HG02840 (cell line): ENCODE data around the gene SHKBP1.

ENCODE experiments used
- ATAC-seq: cut with Tn5 transposase; IDR thresholded peaks from one replicate; pipeline ENCODE4 v1.9.1; 2021; ENCODE audit warnings: mild to moderate bottlenecking, moderate library complexity, moderate number of reproducible peaks; ENCODE audit not compliant: unreplicated experiment, low FRiP score

Gene SHKBP1

DNA sequence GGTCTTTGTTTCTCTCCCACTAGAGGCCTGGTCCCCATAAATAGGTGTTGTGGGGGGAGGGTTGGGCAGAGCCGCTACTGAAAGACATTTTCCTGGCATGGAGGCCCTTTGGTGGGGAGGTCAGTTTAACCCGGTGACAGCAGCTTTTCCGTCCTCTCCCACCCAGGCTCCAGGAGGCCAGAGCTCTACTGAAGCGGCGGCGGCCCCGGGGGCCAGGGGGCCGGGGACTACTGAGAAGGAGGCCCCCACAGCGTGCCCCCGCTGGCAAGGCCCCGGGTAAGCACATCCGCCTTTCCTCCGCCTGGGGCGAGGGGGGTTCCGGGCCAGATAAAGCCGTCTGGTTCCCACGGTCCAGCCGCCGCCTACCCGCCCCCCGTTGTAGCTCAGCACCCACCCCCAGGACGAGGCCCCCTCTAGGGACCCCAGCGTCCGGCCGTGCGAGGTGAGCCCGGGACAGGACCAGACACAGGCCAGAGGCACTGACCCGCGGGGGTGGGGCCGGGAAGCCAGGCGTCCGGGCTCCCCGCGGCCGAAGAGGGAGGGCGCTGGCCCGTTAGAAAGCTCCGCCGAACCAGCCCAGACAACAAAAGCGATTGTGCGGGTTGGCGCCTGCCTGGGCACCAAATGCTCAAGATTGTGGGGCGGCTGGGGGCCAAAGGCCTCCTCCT lies 23.4 kb downstream of the SHKBP1 start:
- ATAC-seq = no peak

DNA sequence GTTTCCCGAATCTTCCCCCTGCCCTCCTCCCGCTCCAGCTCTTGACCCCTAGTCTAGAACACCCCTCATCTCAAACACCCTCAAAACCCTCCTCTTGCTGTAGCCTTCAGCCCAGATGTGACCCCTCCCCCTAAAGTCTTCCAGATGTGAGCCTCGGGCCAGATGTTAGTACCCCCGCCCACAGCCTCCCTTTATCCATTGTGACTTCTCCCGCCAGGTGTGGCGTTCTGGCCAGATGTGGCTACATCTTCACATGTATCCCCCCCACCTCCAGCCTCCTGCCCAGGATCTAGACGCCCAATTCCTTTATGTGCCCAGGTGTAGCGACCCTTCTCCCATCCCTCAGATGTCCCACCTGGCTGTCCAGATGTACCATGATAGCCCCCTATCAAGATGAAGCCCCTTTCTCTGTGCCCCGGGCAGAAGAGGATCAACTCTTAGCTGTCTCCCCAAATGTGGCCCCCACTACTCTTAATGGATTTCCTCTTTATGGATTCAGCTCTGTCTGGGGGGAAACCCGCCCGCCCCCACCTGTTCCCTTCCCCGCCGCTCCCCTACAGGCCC lies 24.0 kb downstream of the SHKBP1 start:
- no peak for ATAC-seq

DNA sequence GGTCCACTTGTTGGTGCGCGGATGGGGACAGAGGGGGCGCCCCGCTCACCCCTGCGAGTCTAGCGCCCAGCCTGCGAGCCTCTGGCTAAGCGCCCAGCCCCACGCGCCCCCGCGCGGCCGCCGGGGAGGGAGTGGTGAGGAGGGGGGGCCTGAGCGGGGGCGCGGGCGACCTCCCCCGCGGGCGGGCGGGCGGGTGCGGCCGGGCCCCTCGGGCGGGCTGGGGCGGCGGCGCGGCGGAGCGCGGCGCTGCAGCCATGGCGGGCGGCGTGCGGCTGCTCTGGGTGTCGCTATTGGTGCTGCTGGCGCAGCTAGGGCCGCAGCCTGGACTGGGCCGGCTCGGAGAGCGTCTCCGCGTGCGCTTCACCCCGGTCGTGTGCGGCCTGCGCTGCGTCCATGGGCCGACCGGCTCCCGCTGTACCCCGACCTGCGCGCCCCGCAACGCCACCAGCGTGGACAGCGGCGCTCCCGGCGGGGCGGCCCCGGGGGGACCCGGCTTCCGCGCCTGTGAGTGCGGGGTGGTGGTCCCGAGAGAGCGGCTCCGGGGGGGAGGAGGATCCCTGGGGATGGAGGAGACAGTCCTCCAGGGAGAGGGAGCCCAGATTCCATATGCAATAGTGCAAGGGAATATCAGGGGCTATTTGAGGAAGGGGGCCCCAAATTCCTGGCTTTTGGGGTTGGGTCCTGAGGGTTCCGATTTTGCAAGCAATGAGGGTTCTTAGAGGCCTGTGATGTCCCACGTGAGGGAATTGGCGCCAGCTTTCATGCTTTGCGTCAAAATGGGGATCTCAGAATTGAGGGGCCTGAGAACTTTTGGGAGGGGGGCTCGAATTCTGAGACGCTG lies 24.7 kb downstream of the SHKBP1 start, which contains the start of gene LTBP4:
Gene LTBP4 (plus strand): TSS at position 236 of the 841 bp plus-strand sequence. CDS start 19 bp downstream, at position 255.
- no peak for ATAC-seq

DNA sequence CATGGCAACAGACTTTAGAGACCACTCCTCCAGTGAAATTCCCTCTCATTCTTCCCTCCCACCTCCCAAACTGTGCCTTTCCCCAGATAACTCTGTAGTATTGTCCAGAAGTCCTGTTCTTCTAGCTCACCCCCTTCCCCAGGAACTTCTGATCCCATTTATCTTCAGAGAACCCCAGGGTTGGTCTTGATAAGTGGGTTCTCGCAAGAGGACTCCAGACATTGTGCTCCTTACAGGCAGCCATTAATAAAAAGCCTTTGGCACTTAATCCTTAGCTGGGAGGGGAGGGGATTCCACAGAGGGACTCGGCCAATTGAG lies 26.4 kb downstream of the SHKBP1 start:
- no peak for ATAC-seq

DNA sequence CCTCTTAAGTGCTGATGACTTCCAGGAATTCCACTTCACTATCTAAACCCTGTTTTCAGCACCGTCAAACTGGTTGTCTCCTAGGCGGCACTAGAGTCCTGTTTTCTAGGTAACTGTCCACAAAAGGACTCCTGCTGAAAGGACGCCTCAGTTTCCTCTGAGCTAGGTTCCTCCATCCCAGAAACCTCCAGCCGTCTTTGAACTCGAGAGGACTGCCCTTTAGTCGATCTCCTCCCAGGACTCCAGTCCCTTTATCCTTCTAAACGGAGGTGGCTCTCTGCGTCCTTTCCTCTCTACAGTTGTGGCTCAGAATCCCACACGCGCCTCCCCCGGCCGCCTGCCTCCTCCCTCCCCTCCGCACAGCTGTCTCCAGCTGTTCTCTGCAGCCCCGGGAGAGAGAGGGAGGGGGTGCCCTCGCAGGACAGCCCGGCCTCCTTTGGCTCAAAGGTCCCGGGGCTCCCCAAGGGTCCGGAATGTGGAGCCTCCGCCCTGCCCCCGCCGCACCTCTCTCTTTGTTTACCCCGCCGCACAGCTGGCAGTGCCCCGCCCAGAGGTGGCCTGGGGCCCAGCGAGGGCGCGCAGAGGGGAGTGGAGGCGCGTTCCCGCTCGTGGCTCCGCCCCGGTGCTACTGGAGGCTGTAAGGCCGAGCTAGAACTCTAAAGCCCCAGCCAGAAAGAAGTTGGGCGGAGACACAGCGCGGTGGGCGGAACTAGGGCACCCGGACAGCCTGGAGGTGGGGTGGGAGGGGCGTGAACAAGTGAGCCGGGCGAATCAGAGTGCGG lies 26.9 kb downstream of the SHKBP1 start:
- peak; percentile 74 for ATAC-seq

DNA sequence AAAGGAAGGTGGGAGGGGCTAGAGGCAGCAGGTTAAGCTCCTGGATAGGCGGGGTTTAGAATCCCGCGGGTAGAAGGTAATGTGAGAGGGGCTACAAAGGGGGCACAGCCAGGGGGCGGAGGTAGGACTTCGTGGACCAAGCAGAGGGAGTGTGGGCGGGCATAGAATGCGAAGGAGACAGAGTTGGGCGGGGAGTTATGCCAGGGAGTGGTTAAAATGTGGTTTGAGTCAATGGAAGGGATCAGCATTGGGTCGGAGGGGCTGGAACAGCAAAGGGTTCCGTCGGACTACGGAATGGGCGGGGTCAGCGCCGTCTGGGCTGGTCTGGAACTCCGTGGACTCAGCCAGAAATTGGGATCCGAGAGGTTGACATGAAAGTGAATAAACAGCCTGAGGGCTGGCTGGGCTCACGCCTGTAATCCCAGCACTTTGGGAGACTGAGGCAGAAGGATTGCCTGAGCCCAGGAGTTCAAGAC lies 27.5 kb downstream of the SHKBP1 start:
- ATAC-seq = no peak

DNA sequence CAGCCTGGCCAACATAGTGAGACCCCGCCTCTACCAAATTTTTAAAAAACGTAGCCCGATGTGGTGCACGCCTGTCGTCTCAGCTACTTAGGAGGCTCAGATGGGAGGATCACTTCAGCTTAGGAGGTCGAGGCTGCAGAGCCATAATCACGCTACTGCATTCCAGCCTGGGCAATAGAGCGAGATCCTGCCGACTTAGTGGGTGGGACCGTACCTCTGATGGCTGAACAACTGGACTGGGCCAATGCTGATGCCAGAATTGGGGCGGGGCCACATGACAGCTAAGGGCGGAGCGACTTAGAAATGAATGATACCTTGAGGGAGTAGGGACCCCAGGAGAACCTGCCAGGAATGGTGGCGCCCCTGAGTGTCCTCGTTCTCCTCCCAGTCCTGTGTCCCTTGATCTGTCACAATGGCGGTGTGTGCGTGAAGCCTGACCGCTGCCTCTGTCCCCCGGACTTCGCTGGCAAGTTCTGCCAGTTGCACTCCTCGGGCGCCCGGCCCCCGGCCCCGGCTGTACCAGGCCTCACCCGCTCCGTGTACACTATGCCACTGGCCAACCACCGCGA lies 28.1 kb downstream of the SHKBP1 start:
- no peak for ATAC-seq

DNA sequence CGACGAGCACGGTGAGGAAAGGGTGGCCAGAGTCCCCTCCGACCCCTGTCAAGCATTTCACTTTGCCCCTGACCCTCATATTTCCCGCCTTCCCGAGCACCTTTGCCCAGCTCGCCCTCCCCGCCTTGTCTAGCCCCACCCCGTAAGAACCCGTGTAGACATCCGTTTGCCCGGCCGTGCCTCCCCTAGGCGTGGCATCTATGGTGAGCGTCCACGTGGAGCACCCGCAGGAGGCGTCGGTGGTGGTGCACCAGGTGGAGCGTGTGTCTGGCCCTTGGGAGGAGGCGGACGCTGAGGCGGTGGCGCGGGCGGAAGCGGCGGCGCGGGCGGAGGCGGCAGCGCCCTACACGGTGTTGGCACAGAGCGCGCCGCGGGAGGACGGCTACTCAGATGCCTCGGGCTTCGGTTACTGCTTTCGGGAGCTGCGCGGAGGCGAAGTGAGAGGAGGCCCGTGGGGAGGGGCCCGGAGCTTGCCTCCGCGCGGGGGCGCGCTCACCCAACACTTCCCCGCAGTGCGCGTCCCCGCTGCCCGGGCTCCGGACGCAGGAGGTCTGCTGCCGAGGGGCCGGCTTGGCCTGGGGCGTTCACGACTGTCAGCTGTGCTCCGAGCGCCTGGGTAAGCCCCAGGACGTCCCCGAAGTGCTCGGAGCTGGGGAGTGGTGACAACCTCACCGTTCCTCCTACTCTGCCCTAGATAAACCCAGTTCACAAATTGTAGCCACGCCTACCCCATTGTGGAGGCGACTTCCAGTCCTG lies 28.7 kb downstream of the SHKBP1 start:
- ATAC-seq = no peak

DNA sequence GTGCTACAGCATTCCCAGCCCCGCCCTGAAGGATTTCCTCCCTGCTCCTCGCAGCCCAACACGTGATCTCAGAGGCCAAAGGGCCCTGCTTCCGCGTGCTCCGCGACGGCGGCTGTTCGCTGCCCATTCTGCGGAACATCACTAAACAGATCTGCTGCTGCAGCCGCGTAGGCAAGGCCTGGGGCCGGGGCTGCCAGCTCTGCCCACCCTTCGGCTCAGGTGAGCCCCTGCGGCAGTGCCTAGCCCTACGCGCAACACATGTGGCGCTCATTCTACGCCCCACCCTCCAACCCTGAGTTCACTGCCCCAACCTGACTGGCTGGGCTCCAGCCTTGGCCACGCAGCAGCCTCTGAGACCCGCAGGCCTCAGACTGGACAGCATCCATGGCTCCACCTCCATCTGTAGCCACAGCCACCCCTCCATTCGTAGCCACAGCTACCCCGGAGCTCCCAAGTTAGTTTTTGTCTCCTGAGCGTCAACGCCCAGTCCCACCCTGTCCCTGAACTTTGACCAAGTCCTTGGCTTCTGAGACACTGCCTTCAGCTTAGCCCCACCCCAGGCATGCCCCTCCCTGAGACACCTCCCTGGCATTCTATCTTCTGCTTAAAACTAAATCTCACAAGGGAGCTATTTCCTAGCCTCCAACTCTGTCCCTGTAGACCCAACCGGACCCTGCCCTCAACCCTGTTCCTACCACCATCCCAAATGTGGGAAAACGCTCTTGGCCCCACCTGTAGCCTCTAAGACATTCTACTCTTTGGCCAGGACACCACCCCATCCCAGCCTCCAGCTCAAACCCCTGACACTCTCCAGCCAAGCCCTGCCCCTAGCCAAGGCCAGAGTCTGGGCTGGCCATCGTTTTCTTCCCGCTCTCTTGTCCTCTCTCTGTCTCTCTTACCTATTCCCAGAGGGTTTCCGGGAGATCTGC lies 30.9 kb downstream of the SHKBP1 start:
- no peak for ATAC-seq

DNA sequence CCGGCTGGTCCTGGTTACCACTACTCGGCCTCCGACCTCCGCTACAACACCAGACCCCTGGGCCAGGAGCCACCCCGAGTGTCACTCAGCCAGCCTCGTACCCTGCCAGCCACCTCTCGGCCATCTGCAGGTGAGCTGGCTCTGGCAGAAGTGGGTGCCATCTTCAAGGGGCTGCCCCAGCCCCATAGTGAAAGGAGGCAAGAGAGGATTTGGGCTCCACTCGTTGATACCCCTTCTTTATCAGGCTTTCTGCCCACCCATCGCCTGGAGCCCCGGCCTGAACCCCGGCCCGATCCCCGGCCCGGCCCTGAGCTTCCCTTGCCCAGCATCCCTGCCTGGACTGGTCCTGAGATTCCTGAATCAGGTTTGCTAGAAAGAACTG lies 31.6 kb downstream of the SHKBP1 start:
- no peak for ATAC-seq

DNA sequence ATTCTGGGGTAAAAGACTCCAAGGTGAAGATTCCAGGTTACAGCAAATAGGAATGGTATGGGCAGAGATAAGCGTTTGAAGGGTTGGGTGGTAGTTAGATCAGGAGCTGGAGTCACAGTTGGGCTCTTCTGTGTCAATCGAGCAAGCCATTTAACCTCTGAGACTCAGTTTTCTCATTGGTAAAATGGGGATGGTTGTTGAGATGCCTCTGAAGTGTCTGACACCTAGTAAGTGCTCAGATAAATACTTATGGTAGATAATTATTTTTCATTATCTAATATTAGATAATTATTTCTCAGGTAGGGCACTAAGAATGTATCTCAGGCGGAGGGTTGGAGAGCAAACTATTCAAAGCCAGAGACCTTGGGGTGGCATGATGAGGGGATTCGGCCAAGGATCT lies 32.3 kb downstream of the SHKBP1 start:
- ATAC-seq = no peak

DNA sequence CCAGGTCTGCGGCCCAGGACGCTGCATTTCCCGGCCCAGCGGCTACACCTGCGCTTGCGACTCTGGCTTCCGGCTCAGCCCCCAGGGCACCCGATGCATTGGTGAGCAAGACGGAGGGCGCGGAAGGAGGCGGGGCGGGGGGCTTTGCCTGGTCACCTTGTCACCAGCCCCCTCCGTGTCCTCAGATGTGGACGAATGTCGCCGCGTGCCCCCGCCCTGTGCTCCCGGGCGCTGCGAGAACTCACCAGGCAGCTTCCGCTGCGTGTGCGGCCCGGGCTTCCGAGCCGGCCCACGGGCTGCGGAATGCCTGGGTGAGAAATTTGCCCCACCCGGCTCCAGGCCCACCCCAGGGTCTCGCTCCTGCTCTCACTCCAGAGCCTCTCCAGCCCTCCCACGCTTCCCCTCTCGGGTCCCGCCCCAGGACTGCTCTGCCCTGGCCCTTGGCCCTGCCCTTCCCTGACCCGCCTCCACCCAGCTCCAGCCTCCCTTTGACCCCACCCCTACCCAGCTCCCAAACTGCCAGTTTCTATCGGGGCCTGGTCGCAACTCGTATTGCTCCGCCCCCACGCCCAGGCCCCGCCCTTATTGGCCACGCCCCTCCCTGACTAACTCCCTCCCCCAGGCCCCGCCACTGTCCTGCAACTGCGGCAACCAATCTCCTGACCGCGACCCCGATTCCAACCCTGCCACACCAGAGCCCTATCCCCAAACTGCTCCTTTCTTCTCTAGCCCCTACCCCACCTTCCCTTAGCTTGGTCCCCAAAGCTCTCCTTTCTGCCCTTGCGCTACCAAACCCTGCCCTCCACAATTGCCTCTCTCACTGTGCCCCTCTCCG lies 33.1 kb downstream of the SHKBP1 start:
- no peak for ATAC-seq

DNA sequence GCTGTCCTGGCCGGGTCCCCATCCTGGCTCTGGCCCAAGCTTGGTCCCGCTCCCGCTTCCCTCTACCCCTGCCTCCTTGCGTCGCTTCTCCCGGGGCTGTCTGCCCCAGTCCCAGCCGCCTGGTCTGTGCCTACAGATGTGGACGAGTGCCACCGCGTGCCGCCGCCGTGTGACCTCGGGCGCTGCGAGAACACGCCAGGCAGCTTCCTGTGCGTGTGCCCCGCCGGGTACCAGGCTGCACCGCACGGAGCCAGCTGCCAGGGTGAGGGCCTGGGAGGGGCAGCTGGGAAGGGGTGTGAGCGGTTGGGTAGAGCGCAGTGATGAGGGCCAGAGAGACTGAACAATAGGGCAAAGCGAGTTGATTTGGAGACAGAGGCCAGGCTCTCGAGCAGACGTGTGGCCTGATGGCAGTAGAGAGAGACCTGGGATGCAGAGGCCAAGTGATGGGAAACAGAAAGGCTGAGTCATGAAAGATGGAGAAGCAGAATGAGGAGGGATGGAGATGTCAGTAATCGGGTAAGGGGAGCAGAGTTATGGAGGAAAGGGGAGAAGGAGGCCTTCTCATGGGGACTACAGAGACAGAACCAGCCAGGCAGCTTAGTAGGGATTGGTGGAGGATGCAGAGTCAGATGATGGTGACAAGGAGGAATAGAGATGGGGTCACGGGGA lies 33.9 kb downstream of the SHKBP1 start:
- no peak for ATAC-seq

DNA sequence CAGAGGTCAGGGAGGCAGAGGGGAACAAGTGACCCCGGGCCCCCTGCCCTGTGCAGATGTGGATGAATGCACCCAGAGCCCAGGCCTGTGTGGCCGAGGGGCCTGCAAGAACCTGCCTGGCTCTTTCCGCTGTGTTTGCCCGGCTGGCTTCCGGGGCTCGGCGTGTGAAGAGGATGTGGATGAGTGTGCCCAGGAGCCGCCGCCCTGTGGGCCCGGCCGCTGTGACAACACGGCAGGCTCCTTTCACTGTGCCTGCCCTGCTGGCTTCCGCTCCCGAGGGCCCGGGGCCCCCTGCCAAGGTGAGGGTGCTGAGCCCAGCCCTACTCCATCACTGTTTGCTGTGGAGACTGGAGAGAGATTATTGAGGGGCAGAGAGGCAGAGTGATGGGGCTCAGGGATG lies 34.4 kb downstream of the SHKBP1 start:
- ATAC-seq = no peak

DNA sequence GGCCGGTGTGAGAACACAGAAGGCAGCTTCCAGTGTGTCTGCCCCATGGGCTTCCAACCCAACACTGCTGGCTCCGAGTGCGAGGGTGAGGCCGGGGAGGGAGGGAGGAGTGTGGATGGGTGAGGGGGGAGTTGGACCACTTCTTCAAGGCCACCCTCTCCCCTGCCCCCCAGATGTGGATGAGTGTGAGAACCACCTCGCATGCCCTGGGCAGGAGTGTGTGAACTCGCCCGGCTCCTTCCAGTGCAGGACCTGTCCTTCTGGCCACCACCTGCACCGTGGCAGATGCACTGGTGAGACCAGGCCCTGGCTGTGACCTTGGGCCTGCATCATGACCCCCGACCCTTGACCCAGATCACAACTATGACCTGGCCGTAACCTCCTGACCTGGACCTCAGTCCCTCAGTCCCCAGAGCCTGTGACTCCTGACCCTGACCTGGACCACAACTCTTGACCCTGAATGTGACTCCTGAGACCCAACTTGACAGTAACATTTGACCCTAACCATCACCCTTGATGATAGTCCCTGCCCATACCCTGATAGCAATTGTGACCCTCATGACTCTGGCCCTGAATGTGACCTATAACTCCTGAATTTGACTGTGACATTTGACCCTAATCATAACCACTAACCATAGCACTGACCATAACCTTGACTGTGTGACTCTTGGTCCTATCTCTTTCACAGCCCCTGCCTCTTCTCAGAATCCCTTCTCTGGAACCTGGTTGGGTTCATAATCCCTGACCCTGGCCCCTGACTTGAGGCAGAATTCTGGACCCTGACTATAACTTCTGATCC lies 35.4 kb downstream of the SHKBP1 start:
- ATAC-seq = no peak

DNA sequence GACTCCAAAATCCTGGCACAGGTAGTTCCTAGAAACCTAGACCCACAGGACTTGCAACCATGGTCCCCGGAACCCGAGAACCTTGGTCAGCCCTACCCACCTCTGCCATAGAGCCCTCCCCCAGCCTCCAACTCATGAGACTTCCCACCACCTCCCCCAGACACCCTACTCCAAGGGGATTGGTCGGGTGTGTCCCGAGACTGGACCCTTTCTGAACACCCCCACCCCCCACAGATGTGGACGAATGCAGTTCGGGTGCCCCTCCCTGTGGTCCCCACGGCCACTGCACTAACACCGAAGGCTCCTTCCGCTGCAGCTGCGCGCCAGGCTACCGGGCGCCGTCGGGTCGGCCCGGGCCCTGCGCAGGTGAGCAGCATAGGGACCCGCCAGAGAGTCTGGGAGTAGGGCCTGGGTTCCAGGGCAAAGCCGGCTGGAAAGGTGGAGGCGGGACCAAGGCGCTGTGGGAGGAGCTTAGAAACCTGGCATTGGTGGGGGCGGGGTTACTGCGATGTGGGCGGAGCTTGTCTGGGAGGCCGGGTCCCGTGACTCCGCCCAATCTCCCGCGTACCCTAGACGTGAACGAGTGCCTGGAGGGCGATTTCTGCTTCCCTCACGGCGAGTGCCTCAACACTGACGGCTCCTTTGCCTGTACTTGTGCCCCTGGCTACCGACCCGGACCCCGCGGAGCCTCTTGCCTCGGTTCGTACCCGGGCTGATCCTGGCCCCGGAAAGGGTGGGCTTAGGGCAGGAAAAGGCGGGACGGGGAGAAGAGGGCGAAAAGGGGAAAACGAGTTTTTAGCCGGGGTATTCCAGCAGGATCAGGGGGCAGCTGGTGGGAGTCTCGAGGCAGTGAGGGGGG lies 36.4 kb downstream of the SHKBP1 start:
- ATAC-seq = no peak
